A673 (cell line): ENCODE measurements around the gene GPM6B. TPM values are rescaled to one million over a fixed set of nuclear protein-coding genes. Genes with fewer than 3 reads are reported as not detected.

Experiments used
- BruUV-seq: library from RNA; stranded (reverse); fragments of 400-500 nt; replicated peaks from 2 replicates; lab custom pipeline; 2021; lab: Mats Ljungman, UMichigan
- CTCF ChIA-PET: fragments of 300-600 bp; sonication (Branson Sonifier 250); formaldehyde crosslinking; loops from one replicate; lab custom pipeline; 2022; ENCODE audit warnings: antibody characterized with exemption; lab: Charles Lee
- POLR2A ChIA-PET: fragments of 300-600 bp; sonication (Branson Sonifier 250); formaldehyde crosslinking; loops from one replicate; lab custom pipeline; 2022; ENCODE audit warnings: antibody characterized with exemption; ENCODE audit not compliant: low non-redundant PET; lab: Charles Lee
- DNase-seq: peaks from one replicate; pipeline ENCODE4 v3.0.0-alpha.2; 2015; ENCODE audit warnings: low spot score
- H3K27ac ChIP-seq: fragments of 200-600 bp; sonication (generic); 2 replicates; pipeline ENCODE4 v1.5.1; 2016; ENCODE audit warnings: mixed run types, low read depth, mild to moderate bottlenecking, mixed read lengths, antibody characterized with exemption, low read length; ENCODE audit not compliant: poor library complexity, severe bottlenecking
- H3K27me3 ChIP-seq: fragments of 200-600 bp; sonication (generic); replicated peaks from 2 replicates; pipeline ENCODE4 v1.6.1; 2017; ENCODE audit warnings: mixed run types, low read depth, mild to moderate bottlenecking, mixed read lengths, antibody characterized with exemption, low read length; ENCODE audit not compliant: insufficient read depth, poor library complexity
- H3K36me3 ChIP-seq: fragments of 200-600 bp; sonication (generic); 2 replicates; pipeline ENCODE4 v1.6.1; 2016; ENCODE audit warnings: mixed run types, mild to moderate bottlenecking, mixed read lengths, antibody characterized with exemption, low read length; ENCODE audit not compliant: insufficient read depth, poor library complexity, severe bottlenecking
- H3K4me1 ChIP-seq: fragments of 200-600 bp; sonication (generic); 2 replicates; pipeline ENCODE4 v1.6.1; 2017; ENCODE audit warnings: mixed run types, mild to moderate bottlenecking, mixed read lengths, antibody characterized with exemption, low read length; ENCODE audit not compliant: insufficient read depth, poor library complexity, severe bottlenecking
- H3K4me3 ChIP-seq: fragments of 200-600 bp; sonication (generic); 2 replicates; pipeline ENCODE4 v1.5.1; 2016; ENCODE audit warnings: low read depth, mixed run types, mild to moderate bottlenecking, mixed read lengths, low read length; ENCODE audit not compliant: poor library complexity, severe bottlenecking
- H3K9me3 ChIP-seq: fragments of 200-600 bp; sonication (generic); 2 replicates; pipeline ENCODE4 v1.6.1; 2016; ENCODE audit warnings: mixed run types, low read depth, mild to moderate bottlenecking, mixed read lengths, antibody characterized with exemption, low read length; ENCODE audit not compliant: poor library complexity, severe bottlenecking
- EZH2 ChIP-seq: fragments of 200-600 bp; sonication (generic); IDR thresholded peaks from 2 replicates; pipeline ENCODE4 v1.6.1; 2017; ENCODE audit warnings: borderline replicate concordance, low read depth, mild to moderate bottlenecking, mixed read lengths, antibody characterized with exemption, low read length; ENCODE audit not compliant: poor library complexity, severe bottlenecking
- intact Hi-C: fragments of 100-400 bp; cut with micrococcal nuclease; formaldehyde crosslinking; loops from one replicate; pipeline ENCODE4 v1.10.0; 2022; ENCODE audit not compliant: unreplicated experiment
- total RNA-seq: library from RNA; stranded (reverse); gene quantifications from 2 replicates; pipeline ENCODE4 v1.2.3, GENCODE V29; 2021
- TF ChIP-seq, protein P1 (sequence below): fragments of 300-800, 200-600 bp; sonication (generic); conservative IDR thresholded peaks from 2 replicates; pipeline ENCODE4 v1.5.1; 2017; ENCODE audit warnings: low read depth, mild to moderate bottlenecking, antibody characterized with exemption, low read length, moderate library complexity, mixed read lengths

The GPM6B gene
- total RNA-seq, 1 experiment from 2014 or later, result 7.6 TPM

- ChIA-PET CTCF (no interaction called here), POLR2A (no interaction called here)
- H3K27ac ChIP-seq, result no peak overlapping the region
- H3K4me1 ChIP-seq, result no peaks in the 10 kb centered on the region
- DNase-seq, result peak; percentile 18
- H3K4me3 ChIP-seq, result no peak overlapping the region
- BruUV-seq, result no TSS peak
- H3K9me3 ChIP-seq, result no peaks in the 10 kb centered on the region
- intact Hi-C loops, result no loop called here
- no peaks in the 10 kb centered on the region for H3K27me3 ChIP-seq
- TF ChIP-seq EZH2, result no peak
- TF ChIP-seq, protein P1, sequence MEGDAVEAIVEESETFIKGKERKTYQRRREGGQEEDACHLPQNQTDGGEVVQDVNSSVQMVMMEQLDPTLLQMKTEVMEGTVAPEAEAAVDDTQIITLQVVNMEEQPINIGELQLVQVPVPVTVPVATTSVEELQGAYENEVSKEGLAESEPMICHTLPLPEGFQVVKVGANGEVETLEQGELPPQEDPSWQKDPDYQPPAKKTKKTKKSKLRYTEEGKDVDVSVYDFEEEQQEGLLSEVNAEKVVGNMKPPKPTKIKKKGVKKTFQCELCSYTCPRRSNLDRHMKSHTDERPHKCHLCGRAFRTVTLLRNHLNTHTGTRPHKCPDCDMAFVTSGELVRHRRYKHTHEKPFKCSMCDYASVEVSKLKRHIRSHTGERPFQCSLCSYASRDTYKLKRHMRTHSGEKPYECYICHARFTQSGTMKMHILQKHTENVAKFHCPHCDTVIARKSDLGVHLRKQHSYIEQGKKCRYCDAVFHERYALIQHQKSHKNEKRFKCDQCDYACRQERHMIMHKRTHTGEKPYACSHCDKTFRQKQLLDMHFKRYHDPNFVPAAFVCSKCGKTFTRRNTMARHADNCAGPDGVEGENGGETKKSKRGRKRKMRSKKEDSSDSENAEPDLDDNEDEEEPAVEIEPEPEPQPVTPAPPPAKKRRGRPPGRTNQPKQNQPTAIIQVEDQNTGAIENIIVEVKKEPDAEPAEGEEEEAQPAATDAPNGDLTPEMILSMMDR, result no peak
- no peaks in the 10 kb centered on the region for H3K36me3 ChIP-seq
These were observed 38.0 kb downstream of the GPM6B start for GRCh38 chrX:13778916-13779315.

- intact Hi-C loops, result no loop called here
- BruUV-seq, result no TSS peak
These were observed 40.5 kb downstream of the GPM6B start for GRCh38 chrX:13776387-13776786.

GRCh38 chrX:13775837-13776236 lies 41.1 kb downstream of the GPM6B start:
- CTCF ChIA-PET, result no interaction called here
- no peak for DNase-seq
- BruUV-seq, result no TSS peak
- Histone ChIP-seq H3K4me3 (no peak overlapping the region), H3K9me3 (no peaks in the 10 kb centered on the region), H3K4me1 (no peaks in the 10 kb centered on the region), H3K27ac (no peak overlapping the region), H3K36me3 (no peaks in the 10 kb centered on the region), H3K27me3 (no peaks in the 10 kb centered on the region)
- TF ChIP-seq, protein P1, result no peak
- TF ChIP-seq EZH2, result no peak
- POLR2A ChIA-PET, result no interaction called here
- intact Hi-C loops, result no loop called here

More at GRCh38 chrX:13776387-13776786, 40.5 kb downstream of the GPM6B start:
- H3K27ac ChIP-seq, result no peak overlapping the region
- CTCF ChIA-PET, result no interaction called here
- no peaks in the 10 kb centered on the region for H3K9me3 ChIP-seq
- no peaks in the 10 kb centered on the region for H3K4me1 ChIP-seq
- H3K36me3 ChIP-seq, result no peaks in the 10 kb centered on the region
- POLR2A ChIA-PET, result no interaction called here
- no peak for TF ChIP-seq EZH2
- TF ChIP-seq, protein P1, result no peak
- no peak overlapping the region for H3K4me3 ChIP-seq
- no peak for DNase-seq
- no peaks in the 10 kb centered on the region for H3K27me3 ChIP-seq
